Measurements from ENCODE around the gene UBN2. TPM values are rescaled to one million over a fixed set of nuclear protein-coding genes. Genes with fewer than 3 reads are reported as not detected.

The UBN2 gene
- total RNA-seq, 1 donor, result 9.8 TPM

DNA sequence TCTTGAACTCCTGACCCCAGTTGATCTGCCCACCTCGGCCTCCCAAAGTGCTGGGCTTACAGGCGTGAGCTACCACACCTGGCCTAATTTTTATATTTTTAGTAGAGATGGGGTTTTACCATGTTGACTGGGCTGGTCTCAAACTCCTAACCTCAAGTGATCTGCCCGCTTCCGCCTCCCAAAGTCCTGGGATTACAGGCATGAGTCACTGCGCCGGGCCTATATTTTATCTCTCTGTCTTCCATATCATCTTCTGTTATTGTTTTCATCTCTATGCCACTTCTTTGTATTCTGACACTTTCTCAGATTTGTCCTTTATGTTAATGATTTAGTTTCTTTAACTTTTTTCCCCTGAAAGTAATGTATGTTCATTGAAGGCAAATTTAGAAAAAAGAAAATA is 55.1 kb downstream of the UBN2 start:
- Histone ChIP-seq H3K79me2 (ENCODE audit: insufficient read depth, low read length) (no peaks in the 10 kb centered on the region), H3K27me3 (ENCODE audit: insufficient read depth, low read length) (no peaks in the 10 kb centered on the region), H3K4me2 (ENCODE audit: insufficient read depth, low read length) (no peak overlapping the region), H4K20me1 (ENCODE audit: insufficient read depth, low read length) (no peaks in the 10 kb centered on the region), H3K36me3 (ENCODE audit: insufficient read depth, low read length) (peaks cover 17% of the 10 kb centered on the region), H3K4me3 (ENCODE audit: insufficient read depth, low read length) (no peak overlapping the region), H3K9me3 (ENCODE audit: low read depth, low read length) (no peaks in the 10 kb centered on the region), H3K4me1 (ENCODE audit: insufficient read depth, low read length) (no peaks in the 10 kb centered on the region), H3K27ac (ENCODE audit: low read depth, low read length) (no peak overlapping the region), H2AFZ (ENCODE audit: low read length) (no peak overlapping the region)
- no peak for DNase-seq (ENCODE audit: insufficient read length, low spot score, missing footprints)
- TF ChIP-seq, protein P1, sequence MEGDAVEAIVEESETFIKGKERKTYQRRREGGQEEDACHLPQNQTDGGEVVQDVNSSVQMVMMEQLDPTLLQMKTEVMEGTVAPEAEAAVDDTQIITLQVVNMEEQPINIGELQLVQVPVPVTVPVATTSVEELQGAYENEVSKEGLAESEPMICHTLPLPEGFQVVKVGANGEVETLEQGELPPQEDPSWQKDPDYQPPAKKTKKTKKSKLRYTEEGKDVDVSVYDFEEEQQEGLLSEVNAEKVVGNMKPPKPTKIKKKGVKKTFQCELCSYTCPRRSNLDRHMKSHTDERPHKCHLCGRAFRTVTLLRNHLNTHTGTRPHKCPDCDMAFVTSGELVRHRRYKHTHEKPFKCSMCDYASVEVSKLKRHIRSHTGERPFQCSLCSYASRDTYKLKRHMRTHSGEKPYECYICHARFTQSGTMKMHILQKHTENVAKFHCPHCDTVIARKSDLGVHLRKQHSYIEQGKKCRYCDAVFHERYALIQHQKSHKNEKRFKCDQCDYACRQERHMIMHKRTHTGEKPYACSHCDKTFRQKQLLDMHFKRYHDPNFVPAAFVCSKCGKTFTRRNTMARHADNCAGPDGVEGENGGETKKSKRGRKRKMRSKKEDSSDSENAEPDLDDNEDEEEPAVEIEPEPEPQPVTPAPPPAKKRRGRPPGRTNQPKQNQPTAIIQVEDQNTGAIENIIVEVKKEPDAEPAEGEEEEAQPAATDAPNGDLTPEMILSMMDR (IDR thresholded peaks at IDR 0.05; ENCODE audit: extremely low read depth, low read depth, low read length), result no peak

DNA sequence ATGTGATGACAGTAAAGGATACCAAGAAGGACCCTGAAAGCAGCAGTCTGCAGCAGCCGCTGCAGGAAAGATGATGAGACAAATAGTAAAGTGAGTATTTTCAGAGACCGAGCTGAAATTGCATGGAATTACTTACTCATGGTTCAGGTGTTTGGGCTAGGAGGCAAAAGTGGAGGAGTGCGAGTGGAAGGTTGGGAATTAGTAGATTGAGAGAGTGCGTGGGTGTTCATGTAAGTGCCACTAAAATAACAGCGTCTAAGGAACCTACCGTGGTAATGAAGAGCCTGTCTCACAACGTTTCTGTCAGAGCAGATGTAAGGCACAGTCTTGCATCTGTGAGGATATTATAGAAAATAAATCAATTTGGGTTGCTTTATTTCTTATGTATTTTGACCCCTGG is 61.8 kb downstream of the UBN2 start:
- H3K4me1 ChIP-seq (ENCODE audit: insufficient read depth, low read length), result no peaks in the 10 kb centered on the region
- H3K79me2 ChIP-seq (ENCODE audit: insufficient read depth, low read length), result no peaks in the 10 kb centered on the region
- TF ChIP-seq, protein P1 (IDR thresholded peaks at IDR 0.05; ENCODE audit: extremely low read depth, low read depth, low read length), result no peak
- no peaks in the 10 kb centered on the region for H4K20me1 ChIP-seq (ENCODE audit: insufficient read depth, low read length)
- H3K9me3 ChIP-seq (ENCODE audit: low read depth, low read length), result no peaks in the 10 kb centered on the region
- H3K4me3 ChIP-seq (ENCODE audit: insufficient read depth, low read length), result no peak overlapping the region
- no peak overlapping the region for H3K4me2 ChIP-seq (ENCODE audit: insufficient read depth, low read length)
- H2AFZ ChIP-seq (ENCODE audit: low read length), result no peak overlapping the region
- H3K27me3 ChIP-seq (ENCODE audit: insufficient read depth, low read length), result no peaks in the 10 kb centered on the region
- H3K36me3 ChIP-seq (ENCODE audit: insufficient read depth, low read length), result peaks cover 18% of the 10 kb centered on the region
- no peak for DNase-seq (ENCODE audit: insufficient read length, low spot score, missing footprints)
- H3K27ac ChIP-seq (ENCODE audit: low read depth, low read length), result no peak overlapping the region

DNA sequence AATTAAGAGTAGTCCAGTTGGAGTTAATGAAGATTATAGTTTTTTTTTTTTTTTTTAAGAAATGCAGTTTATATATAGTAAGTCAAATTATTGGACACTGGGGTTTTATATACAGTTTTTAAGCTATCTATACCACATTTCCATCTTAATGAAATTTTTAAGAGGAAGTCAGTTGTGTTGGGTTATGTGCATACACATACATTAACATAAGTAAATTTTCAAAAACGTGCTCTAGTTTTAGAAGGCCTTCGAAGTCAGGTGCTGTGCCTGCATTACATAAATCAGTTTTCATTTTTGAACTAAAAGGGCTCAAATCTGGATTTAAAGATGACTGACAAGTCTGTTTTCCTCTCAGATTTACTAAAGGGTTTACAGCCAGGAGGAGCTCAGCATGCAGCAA is 62.5 kb downstream of the UBN2 start:
- no peaks in the 10 kb centered on the region for H4K20me1 ChIP-seq (ENCODE audit: insufficient read depth, low read length)
- H3K4me2 ChIP-seq (ENCODE audit: insufficient read depth, low read length), result no peak overlapping the region
- H3K27me3 ChIP-seq (ENCODE audit: insufficient read depth, low read length), result no peaks in the 10 kb centered on the region
- H3K4me1 ChIP-seq (ENCODE audit: insufficient read depth, low read length), result no peaks in the 10 kb centered on the region
- H2AFZ ChIP-seq (ENCODE audit: low read length), result no peak overlapping the region
- TF ChIP-seq, protein P1 (IDR thresholded peaks at IDR 0.05; ENCODE audit: extremely low read depth, low read depth, low read length), result no peak
- H3K36me3 ChIP-seq (ENCODE audit: insufficient read depth, low read length), result peaks cover 19% of the 10 kb centered on the region
- no peak for DNase-seq (ENCODE audit: insufficient read length, low spot score, missing footprints)
- H3K9me3 ChIP-seq (ENCODE audit: low read depth, low read length), result no peaks in the 10 kb centered on the region
- H3K79me2 ChIP-seq (ENCODE audit: insufficient read depth, low read length), result no peaks in the 10 kb centered on the region
- no peak overlapping the region for H3K4me3 ChIP-seq (ENCODE audit: insufficient read depth, low read length)
- no peak overlapping the region for H3K27ac ChIP-seq (ENCODE audit: low read depth, low read length)

DNA sequence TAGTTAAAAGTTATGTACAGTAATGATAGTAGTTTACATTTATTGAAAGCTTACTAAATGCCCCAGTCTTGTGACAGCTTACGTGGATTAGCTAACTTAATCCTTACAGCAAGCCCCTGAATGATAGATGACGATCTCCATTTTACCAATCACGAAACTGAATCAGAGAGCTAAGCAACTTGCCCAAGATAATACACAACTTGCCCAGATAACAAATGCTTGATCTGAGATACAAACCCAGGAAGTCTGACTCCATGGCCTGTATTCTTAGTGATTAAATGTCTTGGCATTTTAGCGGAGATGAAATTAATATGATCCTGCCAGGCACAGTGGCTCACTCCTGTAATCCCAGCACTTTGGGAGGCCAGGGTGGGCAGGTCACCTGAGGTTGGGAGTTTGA is 63.2 kb downstream of the UBN2 start:
- TF ChIP-seq, protein P1 (IDR thresholded peaks at IDR 0.05; ENCODE audit: extremely low read depth, low read depth, low read length), result no peak
- H4K20me1 ChIP-seq (ENCODE audit: insufficient read depth, low read length), result no peaks in the 10 kb centered on the region
- no peak overlapping the region for H2AFZ ChIP-seq (ENCODE audit: low read length)
- no peaks in the 10 kb centered on the region for H3K9me3 ChIP-seq (ENCODE audit: low read depth, low read length)
- H3K4me1 ChIP-seq (ENCODE audit: insufficient read depth, low read length), result no peaks in the 10 kb centered on the region
- H3K36me3 ChIP-seq (ENCODE audit: insufficient read depth, low read length), result peaks cover 19% of the 10 kb centered on the region
- no peak overlapping the region for H3K4me3 ChIP-seq (ENCODE audit: insufficient read depth, low read length)
- H3K4me2 ChIP-seq (ENCODE audit: insufficient read depth, low read length), result no peak overlapping the region
- H3K27ac ChIP-seq (ENCODE audit: low read depth, low read length), result no peak overlapping the region
- DNase-seq (ENCODE audit: insufficient read length, low spot score, missing footprints), result no peak
- no peaks in the 10 kb centered on the region for H3K27me3 ChIP-seq (ENCODE audit: insufficient read depth, low read length)
- no peaks in the 10 kb centered on the region for H3K79me2 ChIP-seq (ENCODE audit: insufficient read depth, low read length)

All from osteoblast (primary cell).